ENCODE results near the gene TDG. TPM values are rescaled to one million over a fixed set of nuclear protein-coding genes. Genes with fewer than 3 reads are reported as not detected.

Gene TDG
- total and polyA plus RNA-seq, 10 of the 15 experiments (the other 5 are each of a cell fraction or from before 2014, with no cell fraction given) = 29.7 to 68.8 (median 51.2) TPM

DNA sequence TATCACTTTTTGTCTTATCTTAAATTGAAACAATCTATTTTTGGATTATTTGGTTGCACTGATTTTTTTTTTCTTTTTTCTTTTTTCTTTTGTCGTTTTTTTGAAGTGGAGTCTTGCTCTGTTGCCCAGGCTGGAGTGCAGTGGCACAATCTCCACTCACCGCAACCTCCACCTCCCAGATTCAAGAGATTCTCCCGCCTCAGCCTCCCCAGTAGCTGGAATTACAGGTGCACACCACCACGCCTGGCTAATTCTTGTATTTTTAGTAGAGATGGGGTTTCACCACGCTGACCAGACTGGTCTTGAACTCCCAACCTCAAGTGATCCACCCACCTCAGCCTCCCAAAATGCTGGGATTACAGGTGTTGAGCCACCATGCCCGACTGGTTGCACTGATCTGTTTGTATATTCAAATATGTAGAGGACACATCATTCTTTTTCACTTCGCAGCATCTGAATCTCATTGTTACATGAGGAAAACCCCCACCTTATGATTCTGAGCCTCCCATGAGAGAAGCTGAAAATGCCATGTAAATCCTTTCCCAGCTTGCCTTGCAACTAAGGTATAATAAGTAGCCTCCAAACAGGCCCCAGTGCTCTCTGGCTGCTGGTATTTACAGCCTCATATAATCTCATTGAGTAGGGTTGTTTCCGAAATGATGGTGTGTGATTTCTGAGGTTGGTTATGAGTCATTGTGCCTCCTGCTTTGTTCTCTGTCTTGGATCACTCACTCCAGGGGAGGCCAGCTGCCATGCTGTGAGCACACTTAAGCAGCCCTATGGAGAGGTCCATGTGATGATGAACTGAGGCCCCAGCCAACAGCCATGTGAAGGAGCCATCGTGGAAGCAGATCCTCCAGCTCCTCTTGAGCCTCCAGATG is 40.7 kb upstream of the TDG start (continued):
- TF ChIP-seq, protein P1, sequence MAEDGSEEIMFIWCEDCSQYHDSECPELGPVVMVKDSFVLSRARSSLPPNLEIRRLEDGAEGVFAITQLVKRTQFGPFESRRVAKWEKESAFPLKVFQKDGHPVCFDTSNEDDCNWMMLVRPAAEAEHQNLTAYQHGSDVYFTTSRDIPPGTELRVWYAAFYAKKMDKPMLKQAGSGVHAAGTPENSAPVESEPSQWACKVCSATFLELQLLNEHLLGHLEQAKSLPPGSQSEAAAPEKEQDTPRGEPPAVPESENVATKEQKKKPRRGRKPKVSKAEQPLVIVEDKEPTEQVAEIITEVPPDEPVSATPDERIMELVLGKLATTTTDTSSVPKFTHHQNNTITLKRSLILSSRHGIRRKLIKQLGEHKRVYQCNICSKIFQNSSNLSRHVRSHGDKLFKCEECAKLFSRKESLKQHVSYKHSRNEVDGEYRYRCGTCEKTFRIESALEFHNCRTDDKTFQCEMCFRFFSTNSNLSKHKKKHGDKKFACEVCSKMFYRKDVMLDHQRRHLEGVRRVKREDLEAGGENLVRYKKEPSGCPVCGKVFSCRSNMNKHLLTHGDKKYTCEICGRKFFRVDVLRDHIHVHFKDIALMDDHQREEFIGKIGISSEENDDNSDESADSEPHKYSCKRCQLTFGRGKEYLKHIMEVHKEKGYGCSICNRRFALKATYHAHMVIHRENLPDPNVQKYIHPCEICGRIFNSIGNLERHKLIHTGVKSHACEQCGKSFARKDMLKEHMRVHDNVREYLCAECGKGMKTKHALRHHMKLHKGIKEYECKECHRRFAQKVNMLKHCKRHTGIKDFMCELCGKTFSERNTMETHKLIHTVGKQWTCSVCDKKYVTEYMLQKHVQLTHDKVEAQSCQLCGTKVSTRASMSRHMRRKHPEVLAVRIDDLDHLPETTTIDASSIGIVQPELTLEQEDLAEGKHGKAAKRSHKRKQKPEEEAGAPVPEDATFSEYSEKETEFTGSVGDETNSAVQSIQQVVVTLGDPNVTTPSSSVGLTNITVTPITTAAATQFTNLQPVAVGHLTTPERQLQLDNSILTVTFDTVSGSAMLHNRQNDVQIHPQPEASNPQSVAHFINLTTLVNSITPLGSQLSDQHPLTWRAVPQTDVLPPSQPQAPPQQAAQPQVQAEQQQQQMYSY (CRISPR knock-in tag; IDR thresholded peaks at IDR 0.05) = no peak
- TF ChIP-seq SREBF1 (IDR thresholded peaks at IDR 0.05; ENCODE audit: low read length) = no peak
- no peak for TF ChIP-seq NFYA (IDR thresholded peaks at IDR 0.05; ENCODE audit: borderline replicate concordance, low read depth, low read length)
- TF ChIP-seq ATF7 (IDR thresholded peaks at IDR 0.05; ENCODE audit: low read depth) = peak; percentile 71
- TF ChIP-seq WRNIP1 (IDR thresholded peaks at IDR 0.05; ENCODE audit: borderline replicate concordance, low read depth, low read length) = 0 out of 2 replicates have a peak, but pooled peaks have one; percentile 35
- no peak for TF ChIP-seq POLR2AphosphoS2 (IDR thresholded peaks at IDR 0.05; ENCODE audit: low read depth, low read length)
- TF ChIP-seq, protein P2, sequence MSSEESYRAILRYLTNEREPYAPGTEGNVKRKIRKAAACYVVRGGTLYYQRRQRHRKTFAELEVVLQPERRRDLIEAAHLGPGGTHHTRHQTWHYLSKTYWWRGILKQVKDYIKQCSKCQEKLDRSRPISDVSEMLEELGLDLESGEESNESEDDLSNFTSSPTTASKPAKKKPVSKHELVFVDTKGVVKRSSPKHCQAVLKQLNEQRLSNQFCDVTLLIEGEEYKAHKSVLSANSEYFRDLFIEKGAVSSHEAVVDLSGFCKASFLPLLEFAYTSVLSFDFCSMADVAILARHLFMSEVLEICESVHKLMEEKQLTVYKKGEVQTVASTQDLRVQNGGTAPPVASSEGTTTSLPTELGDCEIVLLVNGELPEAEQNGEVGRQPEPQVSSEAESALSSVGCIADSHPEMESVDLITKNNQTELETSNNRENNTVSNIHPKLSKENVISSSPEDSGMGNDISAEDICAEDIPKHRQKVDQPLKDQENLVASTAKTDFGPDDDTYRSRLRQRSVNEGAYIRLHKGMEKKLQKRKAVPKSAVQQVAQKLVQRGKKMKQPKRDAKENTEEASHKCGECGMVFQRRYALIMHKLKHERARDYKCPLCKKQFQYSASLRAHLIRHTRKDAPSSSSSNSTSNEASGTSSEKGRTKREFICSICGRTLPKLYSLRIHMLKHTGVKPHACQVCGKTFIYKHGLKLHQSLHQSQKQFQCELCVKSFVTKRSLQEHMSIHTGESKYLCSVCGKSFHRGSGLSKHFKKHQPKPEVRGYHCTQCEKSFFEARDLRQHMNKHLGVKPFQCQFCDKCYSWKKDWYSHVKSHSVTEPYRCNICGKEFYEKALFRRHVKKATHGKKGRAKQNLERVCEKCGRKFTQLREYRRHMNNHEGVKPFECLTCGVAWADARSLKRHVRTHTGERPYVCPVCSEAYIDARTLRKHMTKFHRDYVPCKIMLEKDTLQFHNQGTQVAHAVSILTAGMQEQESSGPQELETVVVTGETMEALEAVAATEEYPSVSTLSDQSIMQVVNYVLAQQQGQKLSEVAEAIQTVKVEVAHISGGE (CRISPR knock-in tag; IDR thresholded peaks at IDR 0.05) = no peak
- TF ChIP-seq IKZF1 (conservative IDR thresholded peaks at IDR 0.05) = peak; percentile 89
- TF ChIP-seq, protein P3, sequence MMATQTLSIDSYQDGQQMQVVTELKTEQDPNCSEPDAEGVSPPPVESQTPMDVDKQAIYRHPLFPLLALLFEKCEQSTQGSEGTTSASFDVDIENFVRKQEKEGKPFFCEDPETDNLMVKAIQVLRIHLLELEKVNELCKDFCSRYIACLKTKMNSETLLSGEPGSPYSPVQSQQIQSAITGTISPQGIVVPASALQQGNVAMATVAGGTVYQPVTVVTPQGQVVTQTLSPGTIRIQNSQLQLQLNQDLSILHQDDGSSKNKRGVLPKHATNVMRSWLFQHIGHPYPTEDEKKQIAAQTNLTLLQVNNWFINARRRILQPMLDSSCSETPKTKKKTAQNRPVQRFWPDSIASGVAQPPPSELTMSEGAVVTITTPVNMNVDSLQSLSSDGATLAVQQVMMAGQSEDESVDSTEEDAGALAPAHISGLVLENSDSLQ (IDR thresholded peaks at IDR 0.05) = peak; percentile 69
- no peak for TF ChIP-seq NFXL1 (IDR thresholded peaks at IDR 0.05; ENCODE audit: borderline replicate concordance)
- TF ChIP-seq, protein P4, sequence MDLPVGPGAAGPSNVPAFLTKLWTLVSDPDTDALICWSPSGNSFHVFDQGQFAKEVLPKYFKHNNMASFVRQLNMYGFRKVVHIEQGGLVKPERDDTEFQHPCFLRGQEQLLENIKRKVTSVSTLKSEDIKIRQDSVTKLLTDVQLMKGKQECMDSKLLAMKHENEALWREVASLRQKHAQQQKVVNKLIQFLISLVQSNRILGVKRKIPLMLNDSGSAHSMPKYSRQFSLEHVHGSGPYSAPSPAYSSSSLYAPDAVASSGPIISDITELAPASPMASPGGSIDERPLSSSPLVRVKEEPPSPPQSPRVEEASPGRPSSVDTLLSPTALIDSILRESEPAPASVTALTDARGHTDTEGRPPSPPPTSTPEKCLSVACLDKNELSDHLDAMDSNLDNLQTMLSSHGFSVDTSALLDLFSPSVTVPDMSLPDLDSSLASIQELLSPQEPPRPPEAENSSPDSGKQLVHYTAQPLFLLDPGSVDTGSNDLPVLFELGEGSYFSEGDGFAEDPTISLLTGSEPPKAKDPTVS (IDR thresholded peaks at IDR 0.05; ENCODE audit: low read depth, low read length) = no peak
- peak; percentile 59; the same call in 2 of the 3 replicates for TF ChIP-seq POU2F2 (IDR thresholded peaks at IDR 0.05; ENCODE audit: borderline replicate concordance, low read depth, low read length)
- TF ChIP-seq, protein P5, sequence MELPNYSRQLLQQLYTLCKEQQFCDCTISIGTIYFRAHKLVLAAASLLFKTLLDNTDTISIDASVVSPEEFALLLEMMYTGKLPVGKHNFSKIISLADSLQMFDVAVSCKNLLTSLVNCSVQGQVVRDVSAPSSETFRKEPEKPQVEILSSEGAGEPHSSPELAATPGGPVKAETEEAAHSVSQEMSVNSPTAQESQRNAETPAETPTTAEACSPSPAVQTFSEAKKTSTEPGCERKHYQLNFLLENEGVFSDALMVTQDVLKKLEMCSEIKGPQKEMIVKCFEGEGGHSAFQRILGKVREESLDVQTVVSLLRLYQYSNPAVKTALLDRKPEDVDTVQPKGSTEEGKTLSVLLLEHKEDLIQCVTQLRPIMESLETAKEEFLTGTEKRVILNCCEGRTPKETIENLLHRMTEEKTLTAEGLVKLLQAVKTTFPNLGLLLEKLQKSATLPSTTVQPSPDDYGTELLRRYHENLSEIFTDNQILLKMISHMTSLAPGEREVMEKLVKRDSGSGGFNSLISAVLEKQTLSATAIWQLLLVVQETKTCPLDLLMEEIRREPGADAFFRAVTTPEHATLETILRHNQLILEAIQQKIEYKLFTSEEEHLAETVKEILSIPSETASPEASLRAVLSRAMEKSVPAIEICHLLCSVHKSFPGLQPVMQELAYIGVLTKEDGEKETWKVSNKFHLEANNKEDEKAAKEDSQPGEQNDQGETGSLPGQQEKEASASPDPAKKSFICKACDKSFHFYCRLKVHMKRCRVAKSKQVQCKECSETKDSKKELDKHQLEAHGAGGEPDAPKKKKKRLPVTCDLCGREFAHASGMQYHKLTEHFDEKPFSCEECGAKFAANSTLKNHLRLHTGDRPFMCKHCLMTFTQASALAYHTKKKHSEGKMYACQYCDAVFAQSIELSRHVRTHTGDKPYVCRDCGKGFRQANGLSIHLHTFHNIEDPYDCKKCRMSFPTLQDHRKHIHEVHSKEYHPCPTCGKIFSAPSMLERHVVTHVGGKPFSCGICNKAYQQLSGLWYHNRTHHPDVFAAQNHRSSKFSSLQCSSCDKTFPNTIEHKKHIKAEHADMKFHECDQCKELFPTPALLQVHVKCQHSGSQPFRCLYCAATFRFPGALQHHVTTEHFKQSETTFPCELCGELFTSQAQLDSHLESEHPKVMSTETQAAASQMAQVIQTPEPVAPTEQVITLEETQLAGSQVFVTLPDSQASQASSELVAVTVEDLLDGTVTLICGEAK (IDR thresholded peaks at IDR 0.05; ENCODE audit: borderline replicate concordance) = no peak
- TF ChIP-seq SUZ12 (IDR thresholded peaks at IDR 0.05; ENCODE audit: unreplicated experiment) = no peak

All from GM12878 (cell line).